ENCODE data around the gene MUSK.

GRCh38 chr9:110768886-110769285 lies 100.3 kb downstream of the MUSK start:
- TF ChIP-seq CTCF (IDR thresholded peaks at IDR 0.05) (no peak), POLR2A (IDR thresholded peaks at IDR 0.05) (no peak), POLR2AphosphoS5 (IDR thresholded peaks at IDR 0.05; ENCODE audit: insufficient read depth in 1 of 2, low read depth in 1 of 2) (no peak)
